ENCODE measurements around the gene ATAD2B. TPM values are rescaled to one million over a fixed set of nuclear protein-coding genes. Genes with fewer than 3 reads are reported as not detected.

ATAD2B gene
- total RNA-seq, 1 experiment from 2014 or later: 8.6 TPM

DNA sequence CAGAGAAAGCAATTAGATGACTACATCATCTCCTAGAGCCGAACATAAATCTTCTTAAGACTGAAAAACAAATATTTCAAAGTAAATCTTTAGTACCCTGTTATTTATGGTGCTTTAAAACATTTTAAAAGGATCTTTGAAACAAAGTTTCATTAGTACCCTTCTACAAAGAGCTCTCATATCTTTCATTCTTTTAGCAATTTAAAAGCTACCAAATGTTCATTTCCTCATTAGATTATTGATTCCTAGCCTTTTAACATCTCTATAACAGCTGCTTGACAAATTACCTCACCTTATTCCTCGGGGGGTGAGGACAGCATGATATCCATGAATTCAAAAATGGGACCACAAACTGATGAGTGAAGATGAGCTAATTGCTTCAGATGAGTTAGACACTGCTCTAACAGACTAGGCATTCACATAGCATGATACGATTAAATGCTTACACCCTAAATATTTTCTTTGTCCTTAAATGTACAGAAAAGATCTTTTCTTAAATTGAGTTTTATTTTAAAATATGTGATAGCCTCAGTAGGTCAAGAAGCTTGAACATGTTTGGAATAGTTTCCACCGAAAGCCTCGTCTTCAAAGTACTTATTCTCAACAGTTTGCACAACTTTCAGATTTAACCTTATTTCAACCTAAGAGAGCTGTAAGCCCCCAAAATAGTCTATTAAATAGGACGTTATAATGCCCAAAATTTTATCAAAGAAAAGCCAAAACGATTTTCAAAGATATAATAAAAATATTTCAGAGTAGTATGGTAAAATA, 2.1 kb downstream of the ATAD2B start:
- Histone ChIP-seq H2AFZ (ENCODE audit: low read length) (no peak overlapping the region), H3K4me1 (ENCODE audit: insufficient read depth, low read length) (peaks cover 24% of the 10 kb centered on the region), H3F3A (ENCODE audit: low read length, unreplicated experiment) (no peaks in the 10 kb centered on the region), H4K20me1 (ENCODE audit: low read length) (0 out of 2 replicates have a peak, but pooled peaks cover 7% of the 10 kb centered on the region), H3K79me2 (ENCODE audit: low read length) (peaks cover 89% of the 10 kb centered on the region), H3K9ac (ENCODE audit: low read length) (peak overlapping the region; percentile 91; the same call in 1 of the 2 replicates), H3K27ac (ENCODE audit: low read length) (no peak overlapping the region), H3K9me3 (ENCODE audit: low read length) (no peaks in the 10 kb centered on the region), H3K36me3 (ENCODE audit: low read depth, low read length) (no peaks in the 10 kb centered on the region), H3K27me3 (ENCODE audit: low read length) (no peaks in the 10 kb centered on the region), H3K4me3 (ENCODE audit: low read length) (peak overlapping the region; percentile 89), H3K4me2 (ENCODE audit: low read length) (peak overlapping the region; percentile 98), H3K9me2 (replicated peaks; ENCODE audit: low read length) (no peaks in the 10 kb centered on the region)
- DNase-seq (no peak), ATAC-seq (no peak)
- ChIA-PET CTCF (interaction anchor here (0.6 to 3.9 kb wide), 2 partner anchors 10 to 100 kb away, joined by 4 to 39 read pairs; no protein-coding TSS in a partner anchor), POLR2A (ENCODE audit: unreplicated experiment) (interaction anchor here (0.6 to 1.2 kb wide), 2 partner anchors 23 to 207 kb away, joined by 3 to 6 read pairs; no protein-coding TSS in a partner anchor)
- intact Hi-C loops (cut with micrococcal nuclease): loop anchor here (1.0 kb wide), 1 partner anchor 100 kb away; no protein-coding TSS in a partner anchor
- BruUV-seq (replicated peaks): no TSS peak
- TF ChIP-seq EZH2phosphoT487 (IDR thresholded peaks at IDR 0.05; ENCODE audit: borderline replicate concordance, low read length): no peak

DNA sequence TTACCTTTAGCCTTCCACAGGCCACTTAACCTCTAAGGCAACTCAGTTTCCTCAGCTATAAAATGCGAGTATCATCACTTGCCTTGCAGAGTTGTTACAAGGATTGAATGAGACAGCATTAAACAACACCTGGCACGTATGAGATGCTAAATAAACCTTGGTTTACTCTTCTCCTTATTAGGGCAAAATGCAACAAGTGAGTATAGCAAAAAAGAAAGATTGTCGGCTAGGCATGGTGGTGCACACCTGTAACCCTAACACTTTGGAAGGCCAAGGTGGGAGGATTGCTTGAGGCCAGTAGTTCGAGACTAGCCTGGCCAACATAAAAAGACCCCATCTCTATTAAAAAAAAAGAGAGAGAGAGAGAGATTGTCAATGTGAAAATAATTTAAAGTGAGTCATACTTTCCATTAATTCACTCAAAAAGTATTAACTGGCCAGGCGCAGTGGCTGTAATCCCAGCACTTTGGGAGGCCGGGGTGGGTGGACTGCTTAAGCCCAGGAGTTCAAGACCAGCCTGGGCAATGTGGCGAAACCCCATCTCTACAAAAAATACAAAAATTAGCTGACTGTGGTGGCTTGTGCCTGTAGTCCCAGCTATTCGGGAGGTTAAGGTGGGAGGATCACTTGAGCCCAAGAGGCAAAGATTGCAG, 8.0 kb downstream of the ATAD2B start:
- TF ChIP-seq, protein P1, sequence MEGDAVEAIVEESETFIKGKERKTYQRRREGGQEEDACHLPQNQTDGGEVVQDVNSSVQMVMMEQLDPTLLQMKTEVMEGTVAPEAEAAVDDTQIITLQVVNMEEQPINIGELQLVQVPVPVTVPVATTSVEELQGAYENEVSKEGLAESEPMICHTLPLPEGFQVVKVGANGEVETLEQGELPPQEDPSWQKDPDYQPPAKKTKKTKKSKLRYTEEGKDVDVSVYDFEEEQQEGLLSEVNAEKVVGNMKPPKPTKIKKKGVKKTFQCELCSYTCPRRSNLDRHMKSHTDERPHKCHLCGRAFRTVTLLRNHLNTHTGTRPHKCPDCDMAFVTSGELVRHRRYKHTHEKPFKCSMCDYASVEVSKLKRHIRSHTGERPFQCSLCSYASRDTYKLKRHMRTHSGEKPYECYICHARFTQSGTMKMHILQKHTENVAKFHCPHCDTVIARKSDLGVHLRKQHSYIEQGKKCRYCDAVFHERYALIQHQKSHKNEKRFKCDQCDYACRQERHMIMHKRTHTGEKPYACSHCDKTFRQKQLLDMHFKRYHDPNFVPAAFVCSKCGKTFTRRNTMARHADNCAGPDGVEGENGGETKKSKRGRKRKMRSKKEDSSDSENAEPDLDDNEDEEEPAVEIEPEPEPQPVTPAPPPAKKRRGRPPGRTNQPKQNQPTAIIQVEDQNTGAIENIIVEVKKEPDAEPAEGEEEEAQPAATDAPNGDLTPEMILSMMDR (conservative IDR thresholded peaks at IDR 0.05; ENCODE audit: low read depth, low read length): no peak
- TF ChIP-seq EZH2phosphoT487 (IDR thresholded peaks at IDR 0.05; ENCODE audit: borderline replicate concordance, low read length) (no peak), EZH2 (IDR thresholded peaks at IDR 0.05; ENCODE audit: low read length, unreplicated experiment) (no peak)
- no peak overlapping the region for H3K4me2 ChIP-seq (ENCODE audit: low read length)
- H3K27me3 ChIP-seq (ENCODE audit: low read length): no peaks in the 10 kb centered on the region
- H3K79me2 ChIP-seq (ENCODE audit: low read length): peaks cover 99% of the 10 kb centered on the region
- H3K27ac ChIP-seq (ENCODE audit: low read length): no peak overlapping the region
- H3K36me3 ChIP-seq (ENCODE audit: low read depth, low read length): no peaks in the 10 kb centered on the region
- no peak overlapping the region for H3K4me3 ChIP-seq (ENCODE audit: low read length)
- no peaks in the 10 kb centered on the region for H4K20me1 ChIP-seq (ENCODE audit: low read length)
- peaks cover 26% of the 10 kb centered on the region for H3K4me1 ChIP-seq (ENCODE audit: insufficient read depth, low read length)
- ATAC-seq: no peak
- BruUV-seq (replicated peaks): no TSS peak
- H3K9me2 ChIP-seq (replicated peaks; ENCODE audit: low read length): no peaks in the 10 kb centered on the region
- ChIA-PET POLR2A (ENCODE audit: unreplicated experiment) (no interaction called here), CTCF (no interaction called here)
- H3K9ac ChIP-seq (ENCODE audit: low read length): no peak overlapping the region
- intact Hi-C loops (cut with micrococcal nuclease): no loop called here
- H3K9me3 ChIP-seq (ENCODE audit: low read length): no peaks in the 10 kb centered on the region
- no peaks in the 10 kb centered on the region for H3F3A ChIP-seq (ENCODE audit: low read length, unreplicated experiment)
- H2AFZ ChIP-seq (ENCODE audit: low read length): no peak overlapping the region
- DNase-seq: no peak

DNA sequence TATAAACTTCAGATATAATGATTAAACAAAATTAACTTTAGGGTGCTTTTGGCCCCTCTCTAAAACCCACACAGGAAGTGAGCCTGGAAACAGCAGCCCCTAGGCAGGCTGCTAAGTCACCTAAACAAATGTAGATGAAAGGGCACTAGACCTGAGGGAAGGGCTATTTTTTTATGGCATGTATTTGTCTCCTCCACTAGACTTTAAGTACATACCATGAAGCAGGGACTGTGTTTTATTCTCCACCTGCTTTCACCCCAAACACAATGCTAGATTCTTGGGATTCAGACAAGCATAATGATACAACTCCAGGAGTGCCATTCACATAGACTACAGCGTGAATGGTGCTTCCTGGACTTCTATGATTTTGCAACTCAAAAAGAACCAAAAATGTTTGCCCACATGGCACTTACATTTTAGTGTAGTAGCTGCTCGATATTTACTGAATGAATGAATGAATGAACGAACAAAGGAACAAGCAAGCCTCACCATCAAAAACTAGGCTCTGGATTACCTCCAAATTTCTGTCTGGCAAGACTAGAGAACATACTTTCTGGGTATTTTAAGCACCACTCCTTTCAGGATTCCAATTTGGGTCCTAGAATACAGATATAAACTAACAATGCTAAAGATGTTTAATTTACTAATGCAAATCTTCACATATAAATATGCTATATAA, 10.1 kb downstream of the ATAD2B start:
- H3K9me3 ChIP-seq (ENCODE audit: low read length): no peaks in the 10 kb centered on the region
- ATAC-seq (peak; percentile 56), DNase-seq (peak; percentile 48)
- H3K4me1 ChIP-seq (ENCODE audit: insufficient read depth, low read length): peaks cover 23% of the 10 kb centered on the region
- H3F3A ChIP-seq (ENCODE audit: low read length, unreplicated experiment): no peaks in the 10 kb centered on the region
- no peak overlapping the region for H3K9ac ChIP-seq (ENCODE audit: low read length)
- no peaks in the 10 kb centered on the region for H3K9me2 ChIP-seq (replicated peaks; ENCODE audit: low read length)
- H4K20me1 ChIP-seq (ENCODE audit: low read length): no peaks in the 10 kb centered on the region
- TF ChIP-seq EZH2phosphoT487 (IDR thresholded peaks at IDR 0.05; ENCODE audit: borderline replicate concordance, low read length) (no peak), EZH2 (IDR thresholded peaks at IDR 0.05; ENCODE audit: low read length, unreplicated experiment) (no peak)
- no peak overlapping the region for H3K4me3 ChIP-seq (ENCODE audit: low read length)
- no peaks in the 10 kb centered on the region for H3K36me3 ChIP-seq (ENCODE audit: low read depth, low read length)
- intact Hi-C loops (cut with micrococcal nuclease): no loop called here
- peak overlapping the region; percentile 15 for H3K27ac ChIP-seq (ENCODE audit: low read length)
- CTCF ChIA-PET: no interaction called here
- POLR2A ChIA-PET (ENCODE audit: unreplicated experiment): no interaction called here
- H2AFZ ChIP-seq (ENCODE audit: low read length): no peak overlapping the region
- H3K79me2 ChIP-seq (ENCODE audit: low read length): peaks cover 99% of the 10 kb centered on the region
- H3K27me3 ChIP-seq (ENCODE audit: low read length): no peaks in the 10 kb centered on the region
- H3K4me2 ChIP-seq (ENCODE audit: low read length): peak overlapping the region; percentile 40
- no TSS peak for BruUV-seq (replicated peaks)

Data from PC-3 (cell line).